HCT116 (cell line): ENCODE results near the gene PIP4K2A.

ENCODE experiments used
- EZH2 ChIP-seq: fragments of 200-600 bp; sonication (generic); IDR thresholded peaks from 2 replicates; pipeline ENCODE4 v1.6.1; 2017; ENCODE audit warnings: antibody characterized with exemption, mixed run types
- POLR2AphosphoS5 ChIP-seq: IDR thresholded peaks from 2 replicates; pipeline ENCODE4 v1.6.1; 2011; ENCODE audit warnings: mild to moderate bottlenecking, low read depth, low read length, moderate library complexity

GRCh38 chr10:22753786-22754185, 39.4 kb upstream of the PIP4K2A start:
- TF ChIP-seq EZH2, result no peak
- no peak for TF ChIP-seq POLR2AphosphoS5
